Measurements from ENCODE around the gene TMEM101. TPM values are rescaled to one million over a fixed set of nuclear protein-coding genes. Genes with fewer than 3 reads are reported as not detected.

TMEM101 gene
- total and polyA plus RNA-seq, 10 of the 15 experiments (the other 5 are each of a cell fraction or from before 2014, with no cell fraction given): 18.4 to 72.5 (median 35.9) TPM

DNA sequence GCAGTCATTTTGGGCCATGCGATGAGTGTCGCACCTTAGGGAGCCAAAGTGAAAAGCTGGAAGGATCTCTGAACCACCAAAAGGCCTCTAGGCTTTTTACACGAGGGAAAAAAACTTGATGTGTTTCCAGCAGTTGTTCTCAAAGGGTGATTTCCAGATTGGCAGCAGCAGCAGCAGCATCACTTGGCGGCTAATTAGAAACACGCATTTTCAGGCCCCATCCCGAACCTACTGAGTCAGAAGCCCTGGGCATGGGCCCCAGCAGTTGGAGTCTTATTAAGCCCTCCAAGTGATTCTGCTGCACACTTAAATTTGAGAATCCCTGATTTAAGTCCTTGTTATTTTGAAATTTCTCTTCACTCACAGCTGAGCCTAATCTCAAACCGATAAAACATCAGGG is 35.8 kb downstream of the TMEM101 start:
- SMC1A ChIA-PET (ENCODE audit: uncharacterized antibody, unreplicated experiment): no interaction called here
- intact Hi-C loops (cut with micrococcal nuclease; ENCODE audit: unreplicated experiment) (no loop called here), in situ Hi-C loops (cut with MboI) (no loop called here)
- TF ChIP-seq SRF (IDR thresholded peaks at IDR 0.05; ENCODE audit: low read depth in 2 of 2, low read length in 2 of 2) (no peak), HDAC6 (IDR thresholded peaks at IDR 0.05; ENCODE audit: unreplicated experiment) (no peak), ZBED1 (IDR thresholded peaks at IDR 0.05; ENCODE audit: borderline replicate concordance) (no peak), NR2F1 (conservative IDR thresholded peaks at IDR 0.05) (no peak), CHD1 (IDR thresholded peaks at IDR 0.05; ENCODE audit: low read depth, low read length) (no peak), RELA (IDR thresholded peaks at IDR 0.05; ENCODE audit: borderline replicate concordance, partially characterized antibody) (no peak), CBFB (IDR thresholded peaks at IDR 0.05; ENCODE audit: low read depth) (no peak), RB1 (IDR thresholded peaks at IDR 0.05; ENCODE audit: borderline replicate concordance) (no peak), SMAD5 (IDR thresholded peaks at IDR 0.05; ENCODE audit: low read depth) (no peak), NR2C2 (IDR thresholded peaks at IDR 0.05; ENCODE audit: borderline replicate concordance, control insufficient read depth, insufficient read length, low read depth) (no peak), NRF1 (conservative IDR thresholded peaks at IDR 0.05; ENCODE audit: low read depth, low read length) (no peak)
- TF ChIP-seq, protein P1, sequence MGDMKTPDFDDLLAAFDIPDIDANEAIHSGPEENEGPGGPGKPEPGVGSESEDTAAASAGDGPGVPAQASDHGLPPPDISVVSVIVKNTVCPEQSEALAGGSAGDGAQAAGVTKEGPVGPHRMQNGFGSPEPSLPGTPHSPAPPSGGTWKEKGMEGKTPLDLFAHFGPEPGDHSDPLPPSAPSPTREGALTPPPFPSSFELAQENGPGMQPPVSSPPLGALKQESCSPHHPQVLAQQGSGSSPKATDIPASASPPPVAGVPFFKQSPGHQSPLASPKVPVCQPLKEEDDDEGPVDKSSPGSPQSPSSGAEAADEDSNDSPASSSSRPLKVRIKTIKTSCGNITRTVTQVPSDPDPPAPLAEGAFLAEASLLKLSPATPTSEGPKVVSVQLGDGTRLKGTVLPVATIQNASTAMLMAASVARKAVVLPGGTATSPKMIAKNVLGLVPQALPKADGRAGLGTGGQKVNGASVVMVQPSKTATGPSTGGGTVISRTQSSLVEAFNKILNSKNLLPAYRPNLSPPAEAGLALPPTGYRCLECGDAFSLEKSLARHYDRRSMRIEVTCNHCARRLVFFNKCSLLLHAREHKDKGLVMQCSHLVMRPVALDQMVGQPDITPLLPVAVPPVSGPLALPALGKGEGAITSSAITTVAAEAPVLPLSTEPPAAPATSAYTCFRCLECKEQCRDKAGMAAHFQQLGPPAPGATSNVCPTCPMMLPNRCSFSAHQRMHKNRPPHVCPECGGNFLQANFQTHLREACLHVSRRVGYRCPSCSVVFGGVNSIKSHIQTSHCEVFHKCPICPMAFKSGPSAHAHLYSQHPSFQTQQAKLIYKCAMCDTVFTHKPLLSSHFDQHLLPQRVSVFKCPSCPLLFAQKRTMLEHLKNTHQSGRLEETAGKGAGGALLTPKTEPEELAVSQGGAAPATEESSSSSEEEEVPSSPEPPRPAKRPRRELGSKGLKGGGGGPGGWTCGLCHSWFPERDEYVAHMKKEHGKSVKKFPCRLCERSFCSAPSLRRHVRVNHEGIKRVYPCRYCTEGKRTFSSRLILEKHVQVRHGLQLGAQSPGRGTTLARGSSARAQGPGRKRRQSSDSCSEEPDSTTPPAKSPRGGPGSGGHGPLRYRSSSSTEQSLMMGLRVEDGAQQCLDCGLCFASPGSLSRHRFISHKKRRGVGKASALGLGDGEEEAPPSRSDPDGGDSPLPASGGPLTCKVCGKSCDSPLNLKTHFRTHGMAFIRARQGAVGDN (IDR thresholded peaks at IDR 0.05): no peak
- WGBS (ENCODE audit: insufficient coverage, insufficient replicate concordance, low lambda C conversion rate, missing lambda C conversion rate): 50% methylated on average over 7 of the region's 7 CpGs
- Histone ChIP-seq H3K27me3 (replicated peaks in 1 of 2; ENCODE audit: control insufficient read depth in 2 of 2, insufficient read depth in 2 of 2, low read length in 1 of 2) (peaks cover 5 to 12% of the 10 kb centered on the region in 2 experiments), H3K27ac (ENCODE audit: control insufficient read depth, insufficient read depth) (no peak overlapping the region), H3K4me1 (ENCODE audit: control insufficient read depth, insufficient read depth, low read length) (no peaks in the 10 kb centered on the region), H3K4me2 (ENCODE audit: control insufficient read depth, insufficient read depth) (no peak overlapping the region), H4K20me1 (ENCODE audit: control insufficient read depth, insufficient read depth) (no peaks in the 10 kb centered on the region), H3K9ac (ENCODE audit: control insufficient read depth, insufficient read depth, low read length) (no peak overlapping the region), H3K9me3 (replicated peaks; ENCODE audit: control insufficient read depth, insufficient read depth, low read length) (no peaks in the 10 kb centered on the region), H2AFZ (ENCODE audit: control insufficient read depth, low read depth, low read length) (no peak overlapping the region), H3K79me2 (ENCODE audit: control insufficient read depth, insufficient read depth, low read length) (no peaks in the 10 kb centered on the region), H3K4me3 (no peak overlapping the region), H3K36me3 (ENCODE audit: control insufficient read depth in 2 of 2, insufficient read depth in 2 of 2, low read length in 1 of 2) (no peaks in the 10 kb centered on the region)
- DNase-seq (ENCODE audit: low read depth, low spot score) (no peak), ATAC-seq (no peak), FAIRE-seq (no peak)
- no TSS peak for BruUV-seq (replicated peaks)
- RAD21 ChIA-PET (ENCODE audit: unreplicated experiment): no interaction called here
- CTCF ChIA-PET: interaction anchor here (0.7 to 1.9 kb wide), 3 partner anchors 35 to 421 kb away, joined by 3 to 8 read pairs (median 4); no protein-coding TSS in a partner anchor
- POLR2A ChIA-PET: no interaction called here
